C4-2B (cell line): ENCODE results near the gene CERS2.

Experiments used
- ZFX ChIP-seq: fragments of 450-650 bp; IDR thresholded peaks from 2 replicates; pipeline ENCODE4 v1.6.1; 2017
- TF ChIP-seq, protein P1 (sequence below): fragments of 450-650 bp; conservative IDR thresholded peaks from 2 replicates; pipeline ENCODE4 v1.5.1; 2017; ENCODE audit warnings: mild to moderate bottlenecking

DNA sequence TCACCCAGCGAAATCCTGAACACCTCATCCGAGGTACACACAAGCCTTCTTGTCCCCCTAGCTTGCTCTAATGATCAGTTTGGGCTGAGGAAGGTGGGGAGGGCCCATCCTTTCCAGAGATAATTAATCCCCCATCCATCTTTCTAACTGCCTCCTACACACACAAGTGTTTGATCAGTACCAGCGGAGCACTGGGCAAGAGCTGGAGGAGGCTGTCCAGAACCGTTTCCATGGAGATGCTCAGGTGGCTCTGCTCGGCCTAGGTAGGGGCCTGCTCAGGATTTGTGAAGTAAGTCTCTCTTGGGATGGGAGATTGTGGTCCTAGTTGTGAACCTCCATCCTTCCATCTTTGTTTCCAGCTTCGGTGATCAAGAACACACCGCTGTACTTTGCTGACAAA lies 13.3 kb upstream of the CERS2 start:
- TF ChIP-seq, protein P1, sequence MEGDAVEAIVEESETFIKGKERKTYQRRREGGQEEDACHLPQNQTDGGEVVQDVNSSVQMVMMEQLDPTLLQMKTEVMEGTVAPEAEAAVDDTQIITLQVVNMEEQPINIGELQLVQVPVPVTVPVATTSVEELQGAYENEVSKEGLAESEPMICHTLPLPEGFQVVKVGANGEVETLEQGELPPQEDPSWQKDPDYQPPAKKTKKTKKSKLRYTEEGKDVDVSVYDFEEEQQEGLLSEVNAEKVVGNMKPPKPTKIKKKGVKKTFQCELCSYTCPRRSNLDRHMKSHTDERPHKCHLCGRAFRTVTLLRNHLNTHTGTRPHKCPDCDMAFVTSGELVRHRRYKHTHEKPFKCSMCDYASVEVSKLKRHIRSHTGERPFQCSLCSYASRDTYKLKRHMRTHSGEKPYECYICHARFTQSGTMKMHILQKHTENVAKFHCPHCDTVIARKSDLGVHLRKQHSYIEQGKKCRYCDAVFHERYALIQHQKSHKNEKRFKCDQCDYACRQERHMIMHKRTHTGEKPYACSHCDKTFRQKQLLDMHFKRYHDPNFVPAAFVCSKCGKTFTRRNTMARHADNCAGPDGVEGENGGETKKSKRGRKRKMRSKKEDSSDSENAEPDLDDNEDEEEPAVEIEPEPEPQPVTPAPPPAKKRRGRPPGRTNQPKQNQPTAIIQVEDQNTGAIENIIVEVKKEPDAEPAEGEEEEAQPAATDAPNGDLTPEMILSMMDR, result no peak
- no peak for TF ChIP-seq ZFX
